GM21528 (cell line): ENCODE data around the gene GUCY1A2.

Source experiments
- ATAC-seq: cut with Tn5 transposase; IDR thresholded peaks from one replicate; pipeline ENCODE4 v1.9.1; 2021; ENCODE audit warnings: mild to moderate bottlenecking, moderate library complexity; ENCODE audit not compliant: unreplicated experiment, low FRiP score

The GUCY1A2 gene

DNA sequence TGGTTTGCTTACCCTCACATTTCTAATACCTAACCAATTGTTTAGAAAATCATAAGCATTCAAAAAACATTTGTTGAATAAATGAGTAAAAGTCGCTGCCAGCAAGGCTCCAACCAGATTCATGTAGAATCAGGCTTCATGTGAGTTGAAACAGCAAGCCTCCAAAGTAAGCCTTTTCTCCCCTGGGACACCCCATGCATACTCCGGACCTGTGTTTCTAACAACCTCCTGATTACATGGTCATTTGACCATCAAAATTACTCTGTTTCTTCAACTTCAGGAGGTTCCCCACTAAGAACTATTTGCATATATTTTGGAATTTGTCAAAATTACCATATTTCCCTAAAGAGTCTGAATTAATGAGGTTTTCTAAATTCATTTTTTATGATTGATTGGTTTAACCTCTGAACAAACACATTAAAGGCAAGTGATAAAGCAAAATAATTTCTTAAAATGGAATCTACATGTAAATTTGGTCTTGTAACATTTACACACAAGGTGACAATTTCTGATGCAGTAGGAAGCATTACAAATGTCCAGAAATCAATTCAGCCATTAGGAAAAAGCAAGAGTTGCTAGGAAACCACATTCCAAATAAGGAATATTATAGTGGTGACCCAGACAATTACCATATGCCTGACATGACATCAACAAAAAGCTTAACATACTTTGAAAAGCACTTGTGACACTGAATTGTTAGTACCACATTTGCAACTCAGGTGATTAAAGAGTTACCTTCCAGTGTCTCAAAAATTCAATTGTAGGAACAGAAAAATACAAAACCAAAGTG is 252.6 kb downstream of the GUCY1A2 start:
- no peak for ATAC-seq

- no peak for ATAC-seq
These were observed 254.8 kb downstream of the GUCY1A2 start for GRCh38 chr11:106763501-106763900.

DNA sequence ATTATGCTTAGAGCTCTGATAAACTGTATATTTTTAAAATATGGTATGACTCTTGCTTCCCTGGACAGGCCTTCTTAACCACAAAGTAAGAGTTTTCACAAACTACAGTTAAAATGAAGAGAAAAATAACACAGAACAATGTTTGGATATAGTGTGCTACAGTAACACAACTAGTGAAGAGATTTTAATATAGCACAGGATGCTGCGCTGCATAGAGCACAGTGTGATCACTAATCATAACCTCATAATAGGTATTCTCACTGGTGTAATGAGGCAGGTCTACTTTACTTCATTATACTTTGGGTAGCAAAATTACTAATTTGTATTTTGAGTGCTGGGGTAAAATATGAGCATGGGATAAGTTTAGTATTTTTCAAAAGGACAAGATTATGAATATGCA is 256.5 kb downstream of the GUCY1A2 start:
- no peak for ATAC-seq

DNA sequence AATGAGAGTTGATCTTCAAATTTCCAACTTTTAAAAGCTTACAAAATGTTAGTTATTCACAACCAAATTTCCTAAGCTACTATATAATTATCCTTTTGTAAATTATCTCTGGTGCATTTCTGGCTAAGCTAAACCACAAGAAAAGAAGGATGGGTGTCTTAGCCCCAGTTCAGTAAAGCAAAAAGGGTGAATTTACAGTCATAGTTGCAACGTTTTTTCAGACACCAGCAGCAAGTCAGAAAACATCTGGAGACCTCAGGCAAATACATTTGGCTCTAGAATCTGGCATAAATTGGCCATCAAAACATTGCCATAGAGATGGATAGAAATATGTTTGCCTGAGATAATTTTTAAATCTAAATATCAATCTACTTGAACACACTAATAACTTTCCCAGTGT is 257.0 kb downstream of the GUCY1A2 start:
- no peak for ATAC-seq

GRCh38 chr11:106748059-106748458 is 270.2 kb downstream of the GUCY1A2 start:
- no peak for ATAC-seq

DNA sequence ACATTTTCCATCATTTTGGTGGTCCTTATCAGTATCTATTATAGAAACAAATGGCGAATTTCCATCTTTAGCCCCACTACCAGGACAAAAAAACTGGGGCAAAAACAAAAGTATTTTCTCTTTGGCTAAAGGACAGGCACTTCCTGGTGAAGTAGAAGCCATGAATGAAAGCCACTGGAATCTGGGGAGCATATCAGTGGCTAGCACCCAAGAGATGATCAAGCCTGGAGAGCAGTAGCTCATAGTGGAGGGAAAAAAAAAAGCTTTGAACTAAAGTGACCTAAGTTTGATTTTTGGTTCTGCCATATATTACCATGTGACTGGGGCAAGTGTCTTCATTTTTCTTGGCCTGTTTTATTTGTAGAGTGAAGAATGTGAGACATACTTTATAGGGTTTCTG is 272.3 kb downstream of the GUCY1A2 start:
- no peak for ATAC-seq

DNA sequence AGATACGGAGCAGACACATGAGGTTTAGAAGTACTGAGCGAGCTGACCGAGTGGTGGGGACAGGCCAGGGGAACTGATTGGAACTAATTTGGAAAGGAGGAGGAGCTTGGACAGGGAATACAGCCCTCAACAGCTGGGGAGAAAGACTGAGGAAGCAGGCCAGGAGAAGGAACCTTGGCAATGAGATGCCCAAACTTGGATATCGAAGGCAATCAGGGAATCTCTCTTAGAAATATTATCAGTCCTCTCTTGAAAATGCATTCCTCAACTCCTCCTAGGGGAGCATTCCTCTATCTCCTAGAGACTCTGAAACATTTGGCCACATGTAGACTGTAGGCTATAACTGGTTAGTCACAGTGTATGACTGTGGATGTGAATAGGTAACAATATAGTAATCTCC is 284.6 kb downstream of the GUCY1A2 start:
- no peak for ATAC-seq

- ATAC-seq = no peak
These were observed 289.4 kb downstream of the GUCY1A2 start for GRCh38 chr11:106728859-106729258.

GRCh38 chr11:106728379-106728778 is 289.9 kb downstream of the GUCY1A2 start:
- ATAC-seq = no peak

DNA sequence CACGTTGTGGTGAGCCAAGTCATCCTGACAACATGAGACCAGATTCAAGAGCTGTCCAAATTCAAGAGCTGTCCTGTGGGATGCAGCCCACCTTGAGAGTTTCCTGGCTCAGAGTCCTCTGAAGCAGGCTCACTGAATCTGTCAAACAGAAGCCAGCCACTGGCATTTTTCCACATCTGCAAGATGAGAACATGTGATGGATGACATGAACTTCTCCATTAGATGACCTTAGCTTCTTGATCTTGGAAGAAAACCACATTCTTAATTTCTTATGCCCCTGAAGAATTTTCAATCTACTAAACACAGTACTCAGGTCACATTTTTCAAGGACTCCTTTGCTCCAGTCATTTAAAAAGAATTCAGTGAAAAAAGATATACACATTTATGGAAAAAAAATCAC is 291.0 kb downstream of the GUCY1A2 start:
- ATAC-seq = no peak

- no peak for ATAC-seq
These were observed 293.9 kb downstream of the GUCY1A2 start for GRCh38 chr11:106724293-106724892.

DNA sequence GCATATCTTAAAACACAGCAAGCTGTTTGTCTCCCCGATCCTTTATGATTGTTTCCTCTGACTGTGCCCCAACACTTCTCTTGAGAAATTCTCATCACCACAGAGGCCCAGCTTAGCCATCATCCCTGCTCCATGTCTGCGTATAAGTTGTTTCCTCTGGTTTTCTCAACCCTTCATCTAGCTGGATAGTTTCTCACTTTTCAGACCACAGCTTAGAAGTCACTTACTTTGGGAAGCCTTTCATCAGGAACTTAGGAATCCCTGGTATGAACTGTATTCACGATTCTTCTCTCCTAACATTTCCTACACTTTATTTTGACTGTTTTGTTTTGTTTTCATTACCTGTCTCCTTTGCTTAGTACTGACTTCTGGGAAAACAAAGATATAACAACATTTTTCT is 295.2 kb downstream of the GUCY1A2 start:
- no peak for ATAC-seq

- no peak for ATAC-seq
These were observed 301.1 kb downstream of the GUCY1A2 start for GRCh38 chr11:106717222-106717621.

DNA sequence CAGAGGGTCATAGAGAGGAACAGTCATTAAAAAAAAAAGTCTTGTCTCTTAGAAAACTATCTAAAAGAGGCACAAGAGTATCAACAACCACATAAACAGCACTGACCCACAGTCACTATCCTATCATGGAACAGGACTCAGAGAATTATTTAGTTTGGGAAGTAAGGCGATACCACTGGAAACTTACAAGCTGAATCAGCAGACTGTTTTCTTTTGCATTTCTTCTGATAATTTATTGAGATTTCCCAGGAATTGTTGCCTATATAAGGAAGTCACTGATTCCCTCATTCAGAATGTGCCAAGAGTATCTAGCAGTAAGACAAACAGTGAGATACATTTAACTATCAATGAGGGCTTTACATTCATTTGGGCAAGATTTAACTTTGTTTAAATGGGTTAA is 304.1 kb downstream of the GUCY1A2 start:
- ATAC-seq = no peak

- no peak for ATAC-seq
These were observed 309.9 kb downstream of the GUCY1A2 start for GRCh38 chr11:106708348-106708747.

- ATAC-seq = no peak
These were observed 311.9 kb downstream of the GUCY1A2 start for GRCh38 chr11:106706355-106706754.

DNA sequence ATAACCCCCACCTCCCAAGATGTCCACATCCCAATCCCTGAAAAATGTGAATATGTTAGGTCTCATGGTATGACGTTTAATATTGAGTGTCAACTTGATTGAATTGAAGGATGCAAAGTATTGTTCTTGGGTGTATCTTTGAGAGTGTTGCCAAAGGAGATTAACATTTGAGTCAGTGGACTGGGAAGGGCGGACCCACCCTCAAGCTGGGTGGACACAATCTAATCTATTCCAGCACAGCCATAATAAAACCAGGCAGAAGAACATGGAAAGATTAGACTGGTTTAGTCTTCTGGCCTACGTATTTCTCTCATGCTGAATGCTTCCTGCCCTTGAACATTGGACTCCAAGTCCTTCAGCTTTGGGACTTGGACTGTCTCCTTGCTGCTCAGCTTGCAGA is 315.5 kb downstream of the GUCY1A2 start:
- ATAC-seq = no peak

DNA sequence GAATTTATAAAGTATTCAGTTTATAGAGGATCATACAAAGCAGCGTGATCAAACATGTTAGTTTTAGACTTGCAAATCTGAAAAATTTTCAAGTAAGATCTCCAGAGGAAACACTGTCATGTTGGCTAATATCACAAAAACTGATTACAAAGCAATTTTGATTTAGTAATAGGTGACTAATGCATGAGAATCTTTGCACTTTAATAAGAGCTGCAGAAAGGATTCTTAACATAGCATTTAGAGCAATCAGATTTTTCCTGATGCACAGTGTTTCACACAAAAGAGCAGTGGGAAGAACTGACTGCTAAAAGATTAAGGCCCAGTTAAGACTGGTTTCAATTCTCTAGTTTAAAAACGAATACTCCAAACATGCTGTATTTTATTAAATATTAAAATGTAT is 321.2 kb downstream of the GUCY1A2 start:
- no peak for ATAC-seq

GRCh38 chr11:106695506-106695905 is 322.8 kb downstream of the GUCY1A2 start:
- no peak for ATAC-seq

GRCh38 chr11:106694501-106694900 is 323.8 kb downstream of the GUCY1A2 start:
- no peak for ATAC-seq

DNA sequence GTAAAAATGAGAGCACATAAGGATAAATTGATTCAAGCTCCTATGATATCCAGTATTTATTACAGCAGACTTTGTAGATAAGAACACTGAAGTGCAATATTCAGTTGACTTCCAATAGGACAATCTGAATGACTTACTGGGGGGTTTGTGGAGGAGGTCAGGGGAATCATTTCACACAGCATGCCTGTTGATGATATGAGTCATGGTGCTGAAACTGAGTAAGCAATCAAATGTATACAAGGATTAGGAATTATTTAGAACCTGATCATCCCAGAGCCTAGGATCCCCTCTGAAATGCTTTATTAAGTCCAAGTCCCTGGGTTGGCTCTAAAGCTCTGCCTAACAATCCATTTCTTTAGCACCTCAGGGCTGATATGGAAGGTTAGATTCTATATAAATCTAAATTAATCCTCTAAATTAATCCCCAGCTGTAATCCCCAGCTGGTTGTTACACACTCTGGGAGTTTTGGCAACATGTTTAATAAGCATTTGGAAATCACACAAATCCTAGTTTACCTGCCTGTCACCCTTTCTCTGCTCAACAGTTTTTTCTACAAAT is 326.4 kb downstream of the GUCY1A2 start:
- ATAC-seq = no peak

GRCh38 chr11:106690923-106691322 is 327.4 kb downstream of the GUCY1A2 start:
- no peak for ATAC-seq
